A673 (cell line): Measurements from ENCODE around the gene NEU3. TPM values are rescaled to one million over a fixed set of nuclear protein-coding genes. Genes with fewer than 3 reads are reported as not detected.

Experiments used
- BruUV-seq: library from RNA; stranded (reverse); fragments of 400-500 nt; replicated peaks from 2 replicates; lab custom pipeline; 2021; lab: Mats Ljungman, UMichigan
- CTCF ChIA-PET: fragments of 300-600 bp; sonication (Branson Sonifier 250); formaldehyde crosslinking; loops from one replicate; lab custom pipeline; 2022; ENCODE audit warnings: antibody characterized with exemption; lab: Charles Lee
- POLR2A ChIA-PET: fragments of 300-600 bp; sonication (Branson Sonifier 250); formaldehyde crosslinking; loops from one replicate; lab custom pipeline; 2022; ENCODE audit warnings: antibody characterized with exemption; ENCODE audit not compliant: low non-redundant PET; lab: Charles Lee
- DNase-seq: peaks from one replicate; pipeline ENCODE4 v3.0.0-alpha.2; 2015; ENCODE audit warnings: low spot score
- H3K27ac ChIP-seq: fragments of 200-600 bp; sonication (generic); 2 replicates; pipeline ENCODE4 v1.5.1; 2016; ENCODE audit warnings: mixed run types, low read depth, mild to moderate bottlenecking, mixed read lengths, antibody characterized with exemption, low read length; ENCODE audit not compliant: poor library complexity, severe bottlenecking
- H3K27me3 ChIP-seq: fragments of 200-600 bp; sonication (generic); replicated peaks from 2 replicates; pipeline ENCODE4 v1.6.1; 2017; ENCODE audit warnings: mixed run types, low read depth, mild to moderate bottlenecking, mixed read lengths, antibody characterized with exemption, low read length; ENCODE audit not compliant: insufficient read depth, poor library complexity
- H3K36me3 ChIP-seq: fragments of 200-600 bp; sonication (generic); 2 replicates; pipeline ENCODE4 v1.6.1; 2016; ENCODE audit warnings: mixed run types, mild to moderate bottlenecking, mixed read lengths, antibody characterized with exemption, low read length; ENCODE audit not compliant: insufficient read depth, poor library complexity, severe bottlenecking
- H3K4me1 ChIP-seq: fragments of 200-600 bp; sonication (generic); 2 replicates; pipeline ENCODE4 v1.6.1; 2017; ENCODE audit warnings: mixed run types, mild to moderate bottlenecking, mixed read lengths, antibody characterized with exemption, low read length; ENCODE audit not compliant: insufficient read depth, poor library complexity, severe bottlenecking
- H3K4me3 ChIP-seq: fragments of 200-600 bp; sonication (generic); 2 replicates; pipeline ENCODE4 v1.5.1; 2016; ENCODE audit warnings: low read depth, mixed run types, mild to moderate bottlenecking, mixed read lengths, low read length; ENCODE audit not compliant: poor library complexity, severe bottlenecking
- H3K9me3 ChIP-seq: fragments of 200-600 bp; sonication (generic); 2 replicates; pipeline ENCODE4 v1.6.1; 2016; ENCODE audit warnings: mixed run types, low read depth, mild to moderate bottlenecking, mixed read lengths, antibody characterized with exemption, low read length; ENCODE audit not compliant: poor library complexity, severe bottlenecking
- EZH2 ChIP-seq: fragments of 200-600 bp; sonication (generic); IDR thresholded peaks from 2 replicates; pipeline ENCODE4 v1.6.1; 2017; ENCODE audit warnings: borderline replicate concordance, low read depth, mild to moderate bottlenecking, mixed read lengths, antibody characterized with exemption, low read length; ENCODE audit not compliant: poor library complexity, severe bottlenecking
- intact Hi-C: fragments of 100-400 bp; cut with micrococcal nuclease; formaldehyde crosslinking; loops from one replicate; pipeline ENCODE4 v1.10.0; 2022; ENCODE audit not compliant: unreplicated experiment
- total RNA-seq: library from RNA; stranded (reverse); gene quantifications from 2 replicates; pipeline ENCODE4 v1.2.3, GENCODE V29; 2021
- TF ChIP-seq, protein P1 (sequence below): fragments of 300-800, 200-600 bp; sonication (generic); conservative IDR thresholded peaks from 2 replicates; pipeline ENCODE4 v1.5.1; 2017; ENCODE audit warnings: low read depth, mild to moderate bottlenecking, antibody characterized with exemption, low read length, moderate library complexity, mixed read lengths

Gene NEU3
- total RNA-seq, 1 experiment from 2014 or later: 11.5 TPM

- Histone ChIP-seq H3K27ac (no peak overlapping the region), H3K27me3 (no peaks in the 10 kb centered on the region), H3K4me3 (no peak overlapping the region), H3K36me3 (peaks cover 62% of the 10 kb centered on the region), H3K4me1 (no peaks in the 10 kb centered on the region), H3K9me3 (no peaks in the 10 kb centered on the region)
- POLR2A ChIA-PET: no interaction called here
- DNase-seq: no peak
- TF ChIP-seq, protein P1, sequence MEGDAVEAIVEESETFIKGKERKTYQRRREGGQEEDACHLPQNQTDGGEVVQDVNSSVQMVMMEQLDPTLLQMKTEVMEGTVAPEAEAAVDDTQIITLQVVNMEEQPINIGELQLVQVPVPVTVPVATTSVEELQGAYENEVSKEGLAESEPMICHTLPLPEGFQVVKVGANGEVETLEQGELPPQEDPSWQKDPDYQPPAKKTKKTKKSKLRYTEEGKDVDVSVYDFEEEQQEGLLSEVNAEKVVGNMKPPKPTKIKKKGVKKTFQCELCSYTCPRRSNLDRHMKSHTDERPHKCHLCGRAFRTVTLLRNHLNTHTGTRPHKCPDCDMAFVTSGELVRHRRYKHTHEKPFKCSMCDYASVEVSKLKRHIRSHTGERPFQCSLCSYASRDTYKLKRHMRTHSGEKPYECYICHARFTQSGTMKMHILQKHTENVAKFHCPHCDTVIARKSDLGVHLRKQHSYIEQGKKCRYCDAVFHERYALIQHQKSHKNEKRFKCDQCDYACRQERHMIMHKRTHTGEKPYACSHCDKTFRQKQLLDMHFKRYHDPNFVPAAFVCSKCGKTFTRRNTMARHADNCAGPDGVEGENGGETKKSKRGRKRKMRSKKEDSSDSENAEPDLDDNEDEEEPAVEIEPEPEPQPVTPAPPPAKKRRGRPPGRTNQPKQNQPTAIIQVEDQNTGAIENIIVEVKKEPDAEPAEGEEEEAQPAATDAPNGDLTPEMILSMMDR: no peak
- TF ChIP-seq EZH2: no peak
- CTCF ChIA-PET: no interaction called here
- no TSS peak for BruUV-seq
- intact Hi-C loops: no loop called here
Measured at GRCh38 chr11:74970852-74971395, 17.8 kb upstream of the NEU3 start.

DNA sequence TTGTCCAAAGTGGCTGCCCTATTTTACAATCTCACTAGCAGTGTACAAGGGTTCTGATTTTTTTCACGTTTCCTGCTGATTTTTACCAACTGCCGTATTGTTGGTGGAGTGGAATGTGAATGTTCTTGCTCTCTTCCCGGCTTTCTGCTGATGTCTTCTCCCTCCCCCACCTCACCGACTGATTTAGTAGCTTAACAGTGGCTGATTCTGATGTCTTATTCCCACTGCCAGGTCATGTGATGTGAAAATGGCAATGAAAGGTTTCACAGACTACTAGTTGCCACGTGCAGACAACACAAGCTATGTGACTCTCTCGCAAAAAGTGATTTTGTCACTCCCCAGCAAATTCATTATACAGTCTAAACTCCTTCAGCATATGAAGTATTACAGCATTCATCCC is 17.3 kb upstream of the NEU3 start:
- intact Hi-C loops: no loop called here
- ChIA-PET CTCF (no interaction called here), POLR2A (interaction anchor here (0.8 kb wide), 1 partner anchor 335 kb away, joined by 4 read pairs; no protein-coding TSS in a partner anchor)
- H3K27ac ChIP-seq: no peak overlapping the region
- H3K4me3 ChIP-seq: no peak overlapping the region
- H3K9me3 ChIP-seq: no peaks in the 10 kb centered on the region
- TF ChIP-seq, protein P1: no peak
- TF ChIP-seq EZH2: no peak
- no peak for DNase-seq
- peaks cover 62% of the 10 kb centered on the region for H3K36me3 ChIP-seq
- no peaks in the 10 kb centered on the region for H3K4me1 ChIP-seq
- no TSS peak for BruUV-seq
- H3K27me3 ChIP-seq: no peaks in the 10 kb centered on the region

- no peak overlapping the region for H3K27ac ChIP-seq
- intact Hi-C loops: no loop called here
- no peaks in the 10 kb centered on the region for H3K9me3 ChIP-seq
- H3K4me1 ChIP-seq: no peaks in the 10 kb centered on the region
- ChIA-PET CTCF (no interaction called here), POLR2A (interaction anchor here (0.6 kb wide), 1 partner anchor 17 kb away, joined by 10 read pairs; no protein-coding TSS in a partner anchor)
- DNase-seq: no peak
- no peaks in the 10 kb centered on the region for H3K27me3 ChIP-seq
- TF ChIP-seq EZH2: no peak
- TF ChIP-seq, protein P1: no peak
- H3K36me3 ChIP-seq: peaks cover 39% of the 10 kb centered on the region
- BruUV-seq: no TSS peak
- H3K4me3 ChIP-seq: no peak overlapping the region
Measured at GRCh38 chr11:74978041-74978440, 10.7 kb upstream of the NEU3 start.
